Stimulated activated CD4-positive, alpha-beta T cell treated with anti-CD3 and anti-CD28 coated beads, Interleukin-12 subunit alpha, Interleukin-12 subunit beta, amount 100 ng/mL, for 24 hours (primary cell): ENCODE results near the gene SEC14L5.

ENCODE experiments used
- DNase-seq, 2 experiments: peaks; one replicate each; pipeline ENCODE4 v3.0.0-alpha.2; 2020; ENCODE audit warnings: low read depth in 2 of 2

Gene SEC14L5

GRCh38 chr16:5011637-5012036 lies 53.5 kb downstream of the SEC14L5 start:
- DNase-seq, result no peak

GRCh38 chr16:5012887-5013286 lies 54.8 kb downstream of the SEC14L5 start:
- no peak for DNase-seq

- no peak for DNase-seq
Observed at GRCh38 chr16:5015351-5015750, 57.2 kb downstream of the SEC14L5 start.

- no peak for DNase-seq
Observed at GRCh38 chr16:5015887-5016286, 57.8 kb downstream of the SEC14L5 start.

GRCh38 chr16:5016967-5017677 lies 59.0 kb downstream of the SEC14L5 start:
- DNase-seq, result no peak

GRCh38 chr16:5017678-5017969 lies 59.5 kb downstream of the SEC14L5 start:
- DNase-seq, result no peak

- no peak for DNase-seq
Observed at GRCh38 chr16:5018793-5019192, 60.7 kb downstream of the SEC14L5 start.

- no peak for DNase-seq
Observed at GRCh38 chr16:5019775-5020174, 61.6 kb downstream of the SEC14L5 start.

- no peak for DNase-seq
Observed at GRCh38 chr16:5020551-5020950, 62.4 kb downstream of the SEC14L5 start.

GRCh38 chr16:5022521-5022920 lies 64.4 kb downstream of the SEC14L5 start:
- DNase-seq, result no peak

GRCh38 chr16:5024632-5025031 lies 66.5 kb downstream of the SEC14L5 start:
- no peak for DNase-seq

GRCh38 chr16:5025171-5025632 lies 67.1 kb downstream of the SEC14L5 start:
- no peak for DNase-seq

- DNase-seq, result no peak
Observed at GRCh38 chr16:5026664-5027063, 68.5 kb downstream of the SEC14L5 start.

GRCh38 chr16:5027086-5027485 lies 69.0 kb downstream of the SEC14L5 start:
- DNase-seq, result no peak

GRCh38 chr16:5027575-5028235 lies 69.6 kb downstream of the SEC14L5 start:
- no peak for DNase-seq

- no peak for DNase-seq
Observed at GRCh38 chr16:5028950-5029475, 70.9 kb downstream of the SEC14L5 start.

GRCh38 chr16:5030251-5030870 lies 72.2 kb downstream of the SEC14L5 start:
- DNase-seq, result no peak

GRCh38 chr16:5031601-5032000 lies 73.5 kb downstream of the SEC14L5 start:
- DNase-seq, result no peak

- no peak for DNase-seq
Observed at GRCh38 chr16:5032748-5033167, 74.6 kb downstream of the SEC14L5 start.

GRCh38 chr16:5033256-5034166 lies 75.4 kb downstream of the SEC14L5 start, which contains the start of gene NAGPA:
TSS of gene NAGPA (minus strand) at chr16:5033935. CDS start at chr16:5033914, 21 bp downstream.
- DNase-seq, result peak; percentile 63 to 72

GRCh38 chr16:5034167-5034523 lies 76.0 kb downstream of the SEC14L5 start:
- DNase-seq, result no peak

- no peak for DNase-seq
Observed at GRCh38 chr16:5035909-5036227, 77.7 kb downstream of the SEC14L5 start.
